H9 (cell line): ENCODE results near the gene DGKB. TPM values are rescaled to one million over a fixed set of nuclear protein-coding genes. Genes with fewer than 3 reads are reported as not detected.
A peak's percentile ranks its signal among the peaks of the same experiment; 100 is the strongest.

ENCODE experiments used
- DNase-seq: peaks from one replicate; pipeline ENCODE4 v3.0.0-alpha.2; 2017
- H2AFZ ChIP-seq: one replicate; pipeline ENCODE4 v1.6.1; 2013; ENCODE audit warnings: mild to moderate bottlenecking, low read length, control low read depth, moderate library complexity
- H2AK5ac ChIP-seq: 2 replicates; pipeline ENCODE4 v1.6.1; 2013; ENCODE audit warnings: low read length, control low read depth, mixed read lengths; ENCODE audit not compliant: insufficient read length
- H2BK120ac ChIP-seq: one replicate; pipeline ENCODE4 v1.6.1; 2013; ENCODE audit warnings: low read depth, mild to moderate bottlenecking, low read length, control low read depth, inconsistent platforms; ENCODE audit not compliant: poor library complexity, severe bottlenecking
- H2BK12ac ChIP-seq: 2 replicates; pipeline ENCODE4 v1.6.1; 2013; ENCODE audit warnings: low read length, control low read depth, mixed read lengths, low read depth; ENCODE audit not compliant: insufficient read length
- H2BK15ac ChIP-seq: 2 replicates; pipeline ENCODE4 v1.6.1; 2013; ENCODE audit warnings: low read depth, low read length, control low read depth
- H2BK20ac ChIP-seq: one replicate; pipeline ENCODE4 v1.6.1; 2013; ENCODE audit warnings: low read depth, mild to moderate bottlenecking, low read length, control low read depth, inconsistent platforms; ENCODE audit not compliant: poor library complexity, severe bottlenecking
- H2BK5ac ChIP-seq: 2 replicates; pipeline ENCODE4 v1.6.1; 2013; ENCODE audit warnings: low read length, control low read depth, mixed read lengths; ENCODE audit not compliant: insufficient read length
- H3K14ac ChIP-seq: 2 replicates; pipeline ENCODE4 v1.6.1; 2013; ENCODE audit warnings: low read length, control low read depth; ENCODE audit not compliant: insufficient read depth
- H3K18ac ChIP-seq: 2 replicates; pipeline ENCODE4 v1.6.1; 2013; ENCODE audit warnings: low read depth, mild to moderate bottlenecking, mixed read lengths, low read length, control low read depth; ENCODE audit not compliant: insufficient read length
- H3K23ac ChIP-seq: 2 replicates; pipeline ENCODE4 v1.6.1; 2013; ENCODE audit warnings: low read length, control low read depth, mixed read lengths, low read depth; ENCODE audit not compliant: insufficient read length
- H3K23me2 ChIP-seq: 2 replicates; pipeline ENCODE4 v1.6.1; 2013; ENCODE audit warnings: low read depth, mild to moderate bottlenecking, mixed read lengths, low read length, control low read depth; ENCODE audit not compliant: insufficient read length, poor library complexity, severe bottlenecking
- H3K27ac ChIP-seq: 2 replicates; pipeline ENCODE4 v1.5.1; 2013; ENCODE audit warnings: low read length, control low read depth, mixed read lengths, low read depth; ENCODE audit not compliant: insufficient read length
- H3K27me3 ChIP-seq: 2 replicates; pipeline ENCODE4 v1.6.1; 2013; ENCODE audit warnings: low read length, control low read depth, inconsistent platforms; ENCODE audit not compliant: insufficient read depth
- H3K4ac ChIP-seq: 2 replicates; pipeline ENCODE4 v1.6.1; 2013; ENCODE audit warnings: low read depth, mild to moderate bottlenecking, control low read depth, inconsistent platforms, low read length, moderate library complexity
- H3K4me1 ChIP-seq: 2 replicates; pipeline ENCODE4 v1.6.1; 2013; ENCODE audit warnings: low read length, control low read depth, inconsistent platforms; ENCODE audit not compliant: insufficient read depth
- H3K4me2 ChIP-seq: 2 replicates; pipeline ENCODE4 v1.6.1; 2013; ENCODE audit warnings: low read length, control low read depth, mixed read lengths; ENCODE audit not compliant: insufficient read length, insufficient read depth
- H3K56ac ChIP-seq: 2 replicates; pipeline ENCODE4 v1.6.1; 2013; ENCODE audit warnings: low read depth, mild to moderate bottlenecking, mixed read lengths, low read length, control low read depth; ENCODE audit not compliant: insufficient read length
- H3K79me1 ChIP-seq: 2 replicates; pipeline ENCODE4 v1.6.1; 2013; ENCODE audit warnings: low read depth, mild to moderate bottlenecking, moderate library complexity, low read length, control low read depth, inconsistent platforms; ENCODE audit not compliant: insufficient read depth, poor library complexity, severe bottlenecking
- H3K79me2 ChIP-seq: 2 replicates; pipeline ENCODE4 v1.6.1; 2013; ENCODE audit warnings: low read length, control low read depth, inconsistent platforms; ENCODE audit not compliant: insufficient read depth
- H3K9ac ChIP-seq: 2 replicates; pipeline ENCODE4 v1.6.1; 2013; ENCODE audit warnings: low read length, control low read depth, mixed read lengths; ENCODE audit not compliant: insufficient read length; ENCODE audit errors: extremely low read depth
- H3K9me3 ChIP-seq: one replicate; pipeline ENCODE4 v1.6.1; 2013; ENCODE audit warnings: low read depth, low read length, inconsistent platforms; ENCODE audit not compliant: control insufficient read depth
- H3T11ph ChIP-seq: one replicate; pipeline ENCODE4 v1.6.1; 2013; ENCODE audit warnings: mild to moderate bottlenecking, low read length, control low read depth, inconsistent platforms
- H4K20me1 ChIP-seq: one replicate; pipeline ENCODE4 v1.6.1; 2013; ENCODE audit not compliant: control insufficient read depth, insufficient read length, insufficient read depth
- H4K5ac ChIP-seq: 2 replicates; pipeline ENCODE4 v1.6.1; 2013; ENCODE audit warnings: low read depth, mild to moderate bottlenecking, mixed read lengths, low read length, control low read depth; ENCODE audit not compliant: insufficient read length
- H4K8ac ChIP-seq: replicated peaks from 2 replicates; pipeline ENCODE4 v1.6.1; 2013; ENCODE audit warnings: low read length, control low read depth, mixed read lengths, low read depth; ENCODE audit not compliant: insufficient read length
- H4K91ac ChIP-seq: 2 replicates; pipeline ENCODE4 v1.6.1; 2013; ENCODE audit warnings: low read depth, mild to moderate bottlenecking, moderate library complexity, mixed read lengths, low read length, control low read depth; ENCODE audit not compliant: insufficient read length
- H3K27ac Mint-ChIP-seq, 3 experiments: 2 replicates in 2 of 3; 3 replicates in 1 of 3; pipeline ENCODE4 v1.8.0; 2020 to 2021; ENCODE audit warnings: mixed read lengths in 3 of 3, mild to moderate bottlenecking in 1 of 3, moderate library complexity in 1 of 3
- H3K27me3 Mint-ChIP-seq: 2 replicates; pipeline ENCODE4 v1.8.0; 2021; ENCODE audit warnings: low read depth, mild to moderate bottlenecking, moderate library complexity, mixed read lengths
- H3K36me3 Mint-ChIP-seq, 3 experiments: 2 replicates in 2 of 3; 3 replicates in 1 of 3; pipeline ENCODE4 v1.8.0; 2020 to 2021; ENCODE audit warnings: low read depth in 3 of 3, mixed read lengths in 3 of 3; ENCODE audit not compliant: insufficient read depth in 1 of 3
- H3K4me1 Mint-ChIP-seq, 2 experiments: 2 replicates each; pipeline ENCODE4 v1.8.0; 2020; ENCODE audit warnings: mixed read lengths in 2 of 2
- H3K4me3 Mint-ChIP-seq, 2 experiments: 2 replicates in 1 of 2; 3 replicates in 1 of 2; pipeline ENCODE4 v1.8.0; 2020 to 2021; ENCODE audit warnings: mild to moderate bottlenecking in 2 of 2, mixed read lengths in 2 of 2, moderate library complexity in 1 of 2
- H3K9me3 Mint-ChIP-seq, 2 experiments: 2 replicates in 1 of 2; 3 replicates in 1 of 2; pipeline ENCODE4 v1.8.0; 2020; ENCODE audit warnings: mild to moderate bottlenecking in 2 of 2, mixed read lengths in 2 of 2, moderate library complexity in 1 of 2
- CTCF ChIP-seq: fragments of 200-600 bp; sonication (generic); conservative IDR thresholded peaks from 3 replicates; pipeline ENCODE4 v1.8.0; 2021; ENCODE audit warnings: antibody characterized with exemption, mild to moderate bottlenecking
- WGBS: extraction: QIAGEN DNeasy Blood & Tissue Kit; methylation state at CpG from one replicate; pipeline ENCODE4 v1.1.7; 2013; ENCODE audit warnings: missing lambda C conversion rate, low lambda C conversion rate, mixed read lengths; ENCODE audit not compliant: insufficient read length; ENCODE audit errors: extremely low coverage; 5-methylcytosine and 5-hydroxymethylcytosine counted together
- total RNA-seq: library from RNA; stranded (reverse); gene quantifications from 2 replicates; pipeline ENCODE4 v1.2.1, GENCODE V29; 2021

The DGKB gene
- total RNA-seq, 1 experiment from 2014 or later: 0.26 TPM

GRCh38 chr7:14420768-14421167 lies 481.8 kb downstream of the DGKB start:
- Histone ChIP-seq H2AK5ac (no peak overlapping the region), H3K9ac (no peak overlapping the region), H2BK20ac (no peak overlapping the region), H3K79me2 (no peaks in the 10 kb centered on the region), H4K20me1 (no peaks in the 10 kb centered on the region), H3K18ac (no peak overlapping the region), H3K56ac (no peak overlapping the region), H3K79me1 (no peaks in the 10 kb centered on the region), H4K8ac (no peak overlapping the region), H2BK5ac (no peak overlapping the region), H3K23me2 (no peaks in the 10 kb centered on the region), H3K27ac (no peak overlapping the region), H3K4ac (no peak overlapping the region), H4K91ac (no peak overlapping the region), H3K4me1 (no peaks in the 10 kb centered on the region), H4K5ac (no peak overlapping the region), H2AFZ (no peak overlapping the region), H2BK12ac (no peak overlapping the region), H3K4me2 (no peak overlapping the region), H3K27me3 (no peaks in the 10 kb centered on the region), H3K9me3 (no peaks in the 10 kb centered on the region), H3K23ac (no peak overlapping the region), H3K14ac (no peak overlapping the region), H3T11ph (no peak overlapping the region), H2BK15ac (no peak overlapping the region), H2BK120ac (no peak overlapping the region)
- no CpG with 5 or more reads among the region's 5 CpGs for WGBS
- no peak overlapping the region; a peak in 1 of 7 replicates for H3K27ac Mint-ChIP-seq
- H3K36me3 Mint-ChIP-seq: peaks cover 0 to 6% (median 0%) of the 10 kb centered on the region in 3 experiments; a peak in 2 of 7 replicates
- no peaks in the 10 kb centered on the region for H3K9me3 Mint-ChIP-seq
- no peaks in the 10 kb centered on the region for H3K27me3 Mint-ChIP-seq
- H3K4me1 Mint-ChIP-seq: peaks cover 0 to 4% of the 10 kb centered on the region in 2 experiments; a peak in 2 of 4 replicates
- DNase-seq: peak; percentile 39
- no peak for TF ChIP-seq CTCF
- no peak overlapping the region for H3K4me3 Mint-ChIP-seq
